Tibial nerve (tissue), 4 donors: Measurements from ENCODE around the gene MMEL1.

Experiments
- EP300 ChIP-seq, 2 donors: sonication (generic); formaldehyde crosslinking; IDR thresholded peaks; one replicate each; pipeline ENCODE4 v1.6.1; 2017; ENCODE audit warnings: antibody characterized with exemption in 2 of 2, mild to moderate bottlenecking in 1 of 2
- POLR2A ChIP-seq, 2 donors: fragments of 450-650 bp; IDR thresholded peaks; one replicate each; pipeline ENCODE4 v1.6.1; 2017; ENCODE audit warnings: antibody characterized with exemption in 2 of 2, mild to moderate bottlenecking in 2 of 2, moderate library complexity in 2 of 2
- TF ChIP-seq, protein P1 (sequence below), 5 experiments: fragments of 200-600 bp in 3 of 5; fragments of 450-650 bp in 2 of 5; sonication (generic) in 3 of 5; IDR thresholded peaks; one replicate each; pipeline ENCODE4 v1.5.1; 2016 to 2019; ENCODE audit warnings: antibody characterized with exemption in 5 of 5, mild to moderate bottlenecking in 3 of 5, moderate library complexity in 2 of 5

GRCh38 chr1:2631136-2632050 lies 1.4 kb downstream of the MMEL1 start:
- TF ChIP-seq, protein P1, sequence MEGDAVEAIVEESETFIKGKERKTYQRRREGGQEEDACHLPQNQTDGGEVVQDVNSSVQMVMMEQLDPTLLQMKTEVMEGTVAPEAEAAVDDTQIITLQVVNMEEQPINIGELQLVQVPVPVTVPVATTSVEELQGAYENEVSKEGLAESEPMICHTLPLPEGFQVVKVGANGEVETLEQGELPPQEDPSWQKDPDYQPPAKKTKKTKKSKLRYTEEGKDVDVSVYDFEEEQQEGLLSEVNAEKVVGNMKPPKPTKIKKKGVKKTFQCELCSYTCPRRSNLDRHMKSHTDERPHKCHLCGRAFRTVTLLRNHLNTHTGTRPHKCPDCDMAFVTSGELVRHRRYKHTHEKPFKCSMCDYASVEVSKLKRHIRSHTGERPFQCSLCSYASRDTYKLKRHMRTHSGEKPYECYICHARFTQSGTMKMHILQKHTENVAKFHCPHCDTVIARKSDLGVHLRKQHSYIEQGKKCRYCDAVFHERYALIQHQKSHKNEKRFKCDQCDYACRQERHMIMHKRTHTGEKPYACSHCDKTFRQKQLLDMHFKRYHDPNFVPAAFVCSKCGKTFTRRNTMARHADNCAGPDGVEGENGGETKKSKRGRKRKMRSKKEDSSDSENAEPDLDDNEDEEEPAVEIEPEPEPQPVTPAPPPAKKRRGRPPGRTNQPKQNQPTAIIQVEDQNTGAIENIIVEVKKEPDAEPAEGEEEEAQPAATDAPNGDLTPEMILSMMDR (IDR thresholded peaks at IDR 0.05) = no peak
- TF ChIP-seq POLR2A (IDR thresholded peaks at IDR 0.05) (no peak), EP300 (IDR thresholded peaks at IDR 0.05) (no peak)
